GM18505 (cell line): ENCODE results near the gene ATP8B4.

ENCODE experiments used
- ATAC-seq: cut with Tn5 transposase; IDR thresholded peaks from one replicate; pipeline ENCODE4 v1.9.1; 2021; ENCODE audit not compliant: unreplicated experiment
- POLR2A ChIP-seq: IDR thresholded peaks from 4 replicates; pipeline ENCODE4 v1.6.1; 2011; ENCODE audit warnings: borderline replicate concordance; ENCODE audit not compliant: insufficient read depth, insufficient read length; ENCODE audit errors: extremely low read depth

The ATP8B4 gene

GRCh38 chr15:50149090-50149489, 30.1 kb upstream of the ATP8B4 start:
- TF ChIP-seq POLR2A = no peak
- ATAC-seq = no peak

- no peak for TF ChIP-seq POLR2A
- no peak for ATAC-seq
Measured at GRCh38 chr15:50148362-50148963, 29.4 kb upstream of the ATP8B4 start.

GRCh38 chr15:50146632-50147031, 27.6 kb upstream of the ATP8B4 start:
- ATAC-seq = no peak
- no peak for TF ChIP-seq POLR2A

GRCh38 chr15:50145451-50145872, 26.4 kb upstream of the ATP8B4 start:
- no peak for ATAC-seq
- no peak for TF ChIP-seq POLR2A

GRCh38 chr15:50144341-50145120, 25.5 kb upstream of the ATP8B4 start:
- no peak for TF ChIP-seq POLR2A
- ATAC-seq = no peak

- no peak for TF ChIP-seq POLR2A
- ATAC-seq = no peak
Measured at GRCh38 chr15:50143255-50143860, 24.3 kb upstream of the ATP8B4 start.

- no peak for TF ChIP-seq POLR2A
- ATAC-seq = no peak
Measured at GRCh38 chr15:50141856-50142255, 22.8 kb upstream of the ATP8B4 start.

GRCh38 chr15:50140983-50141382, 21.9 kb upstream of the ATP8B4 start:
- TF ChIP-seq POLR2A = no peak
- ATAC-seq = no peak

- ATAC-seq = no peak
Measured at GRCh38 chr15:50140098-50140497, 21.1 kb upstream of the ATP8B4 start.

GRCh38 chr15:50138391-50138790, 19.4 kb upstream of the ATP8B4 start:
- no peak for TF ChIP-seq POLR2A
- ATAC-seq = no peak

More at GRCh38 chr15:50140098-50140497, 21.1 kb upstream of the ATP8B4 start:
- no peak for TF ChIP-seq POLR2A

- no peak for ATAC-seq
- TF ChIP-seq POLR2A = no peak
Measured at GRCh38 chr15:50137893-50138292, 18.9 kb upstream of the ATP8B4 start.

GRCh38 chr15:50137330-50137761, 18.3 kb upstream of the ATP8B4 start:
- TF ChIP-seq POLR2A = no peak
- ATAC-seq = no peak

- peak; percentile 67 for ATAC-seq
- no peak for TF ChIP-seq POLR2A
Measured at GRCh38 chr15:50135031-50135551, 16.1 kb upstream of the ATP8B4 start.
